Endothelial cell of umbilical vein (primary cell): ENCODE results near the gene ATXN1. TPM values are rescaled to one million over a fixed set of nuclear protein-coding genes. Genes with fewer than 3 reads are reported as not detected.
A peak's percentile ranks its signal among the peaks of the same experiment; 100 is the strongest.

ENCODE experiments used
- BruUV-seq: library from RNA; stranded (reverse); fragments of 400-500 nt; replicated peaks from 2 replicates; lab custom pipeline; 2021; lab: Mats Ljungman, UMichigan
- CTCF ChIA-PET: fragments of 300-600, 350-600 bp; sonication (Branson Sonifier 250); formaldehyde crosslinking; loops from one replicate; lab custom pipeline; 2021; ENCODE audit warnings: antibody characterized with exemption, inconsistent platforms; lab: Charles Lee
- POLR2A ChIA-PET: fragments of 300-600, 350-600 bp; sonication (Branson Sonifier 250); formaldehyde crosslinking; loops from one replicate; lab custom pipeline; 2021; ENCODE audit warnings: antibody characterized with exemption, inconsistent platforms; lab: Charles Lee
- DNase-seq: peaks from one replicate; pipeline ENCODE4 v3.0.0-alpha.2; 2011; ENCODE audit warnings: low read depth, low spot score
- FAIRE-seq: peaks from 2 replicates; lab custom pipeline; 2011; peaks lifted over from hg19 to GRCh38; lab: Jason Lieb, UNC
- H2AFZ ChIP-seq: 2 replicates; pipeline ENCODE4 v1.6.0; 2012; ENCODE audit warnings: low read depth, low read length, control low read depth, inconsistent platforms
- H3K27ac ChIP-seq: 2 replicates; pipeline ENCODE4 v1.5.1; 2011; ENCODE audit warnings: low read depth, mild to moderate bottlenecking, control low read depth, low read length, moderate library complexity; ENCODE audit not compliant: insufficient read depth
- H3K27me3 ChIP-seq, 2 experiments: 2 replicates each; pipeline versions ENCODE4 v1.6.0 to v1.6.1; 2011; ENCODE audit warnings: low read length in 2 of 2, mixed read lengths in 1 of 2; ENCODE audit not compliant: control insufficient read depth in 2 of 2, insufficient read depth in 2 of 2
- H3K36me3 ChIP-seq, 2 experiments: 2 replicates in 1 of 2; 3 replicates in 1 of 2; pipeline ENCODE4 v1.5.1; 2011; ENCODE audit warnings: low read length in 2 of 2, mild to moderate bottlenecking in 1 of 2, moderate library complexity in 1 of 2; ENCODE audit not compliant: control insufficient read depth in 2 of 2, insufficient read depth in 2 of 2; ENCODE audit errors: extremely low read depth in 1 of 2
- H3K4me1 ChIP-seq: 3 replicates; pipeline ENCODE4 v1.5.1; 2011; ENCODE audit warnings: mild to moderate bottlenecking, low read length; ENCODE audit not compliant: control insufficient read depth, insufficient read depth; ENCODE audit errors: extremely low read depth
- H3K4me2 ChIP-seq: 2 replicates; pipeline ENCODE4 v1.6.1; 2011; ENCODE audit warnings: low read length, control low read depth, mixed read lengths; ENCODE audit not compliant: insufficient read depth
- H3K4me3 ChIP-seq, 3 experiments: fragments of 200-600 bp in 1 of 3; sonication (generic), shearing (Covaris generic) in 1 of 3; replicated peaks in 1 of 3; 2 replicates each; pipeline ENCODE4 v1.5.1; 2011 to 2016; ENCODE audit warnings: control low read depth in 3 of 3, low read length in 3 of 3, mild to moderate bottlenecking in 2 of 3, inconsistent platforms in 1 of 3, low read depth in 1 of 3, moderate library complexity in 1 of 3; ENCODE audit not compliant: insufficient read depth in 1 of 3
- H3K79me2 ChIP-seq: 2 replicates; pipeline ENCODE4 v1.6.0; 2012; ENCODE audit warnings: low read length, inconsistent platforms; ENCODE audit not compliant: control insufficient read depth, insufficient read depth
- H3K9ac ChIP-seq: replicated peaks from 2 replicates; pipeline ENCODE3; 2011; ENCODE audit warnings: low read length, control low read depth; ENCODE audit not compliant: insufficient read depth; ENCODE audit errors: extremely low read depth
- H3K9me1 ChIP-seq: replicated peaks from 3 replicates; pipeline ENCODE4 v1.6.0; 2011; ENCODE audit warnings: mild to moderate bottlenecking, low read length; ENCODE audit not compliant: control insufficient read depth, insufficient read depth; ENCODE audit errors: extremely low read depth
- H3K9me3 ChIP-seq: replicated peaks from 2 replicates; pipeline ENCODE4 v1.5.1; 2012; ENCODE audit warnings: low read length, inconsistent platforms; ENCODE audit not compliant: control insufficient read depth, insufficient read depth
- H4K20me1 ChIP-seq: replicated peaks from 2 replicates; pipeline ENCODE3; 2011; ENCODE audit warnings: mild to moderate bottlenecking, low read length; ENCODE audit not compliant: control insufficient read depth, insufficient read depth; ENCODE audit errors: extremely low read depth
- FOS ChIP-seq: IDR thresholded peaks from 2 replicates; pipeline ENCODE4 v1.6.1; 2011; ENCODE audit warnings: mild to moderate bottlenecking, low read length, moderate library complexity, borderline replicate concordance; ENCODE audit not compliant: insufficient read depth
- GATA2 ChIP-seq: IDR thresholded peaks from 2 replicates; pipeline ENCODE4 v1.7.0; 2011; ENCODE audit warnings: low read depth, mild to moderate bottlenecking, moderate library complexity, mixed read lengths, low read length; ENCODE audit not compliant: insufficient read length, insufficient read depth
- JUN ChIP-seq: IDR thresholded peaks from 2 replicates; pipeline ENCODE4 v1.6.1; 2011; ENCODE audit warnings: borderline replicate concordance, low read depth; ENCODE audit not compliant: insufficient read length, insufficient read depth
- POLR2AphosphoS5 ChIP-seq: IDR thresholded peaks from 2 replicates; pipeline ENCODE4 v1.6.1; 2012; ENCODE audit warnings: low read depth, mild to moderate bottlenecking, control low read depth, low read length, moderate library complexity; ENCODE audit not compliant: insufficient read depth
- dilution Hi-C: fragments of 300-500 bp; cut with MboI; formaldehyde crosslinking; loops from one replicate; pipeline ENCODE4 v1.15.0; 2019; ENCODE audit warnings: low sequenced_read_pairs; ENCODE audit not compliant: extremely low pct_ligation_motif_present
- intact Hi-C: fragments of 100-400 bp; cut with micrococcal nuclease; formaldehyde crosslinking; loops from one replicate; pipeline ENCODE4 v1.10.0; 2022
- polyA plus RNA-seq, 4 experiments: library from polyadenylated mRNA; depleted of rRNA in 3 of 4; stranded (reverse) in 3 of 4; unstranded in 1 of 4; fragments of >200 nt; gene quantifications; 2 replicates each; pipeline versions ENCODE4 v1.2.1 to v1.2.3, GENCODE V29; 2011 to 2012; ENCODE audit warnings: missing spikeins in 1 of 4
- total RNA-seq: library from RNA; stranded (reverse); gene quantifications from 2 replicates; pipeline ENCODE4 v1.2.3, GENCODE V29; 2021
- TF ChIP-seq, protein P1 (sequence below): IDR thresholded peaks from 2 replicates; pipeline ENCODE4 v1.6.1; 2011; ENCODE audit not compliant: insufficient read depth, insufficient read length

The ATXN1 gene
- total and polyA plus RNA-seq, 2 donors (not counting 3 experiments of a cell fraction or from before 2014, with no cell fraction given): 16.4 to 33.0 TPM

GRCh38 chr6:16736856-16737775 is 24.1 kb downstream of the ATXN1 start:
- dilution Hi-C loops (no loop called here), intact Hi-C loops (loop anchor here (1.0 kb wide), 3 partner anchors 12 to 24 kb away; partner anchors contain the start of gene ATXN1)
- Histone ChIP-seq H3K27me3 (no peaks in the 10 kb centered on the region), H3K4me1 (peaks cover 29% of the 10 kb centered on the region), H3K4me2 (peak overlapping the region; percentile 91), H3K9me3 (no peaks in the 10 kb centered on the region), H3K36me3 (peaks cover 0 to 5% of the 10 kb centered on the region in 2 experiments), H3K27ac (peak overlapping the region; percentile 80), H3K79me2 (peaks cover 1% of the 10 kb centered on the region), H2AFZ (no peak overlapping the region), H3K4me3 (peak overlapping the region in 1 of 3 experiments; percentile 54), H4K20me1 (no peaks in the 10 kb centered on the region), H3K9me1 (no peaks in the 10 kb centered on the region), H3K9ac (peak overlapping the region; percentile 70)
- TF ChIP-seq FOS (no peak), GATA2 (peak; percentile 14), POLR2AphosphoS5 (peak; percentile 29), JUN (peak; percentile 10)
- TF ChIP-seq, protein P1, sequence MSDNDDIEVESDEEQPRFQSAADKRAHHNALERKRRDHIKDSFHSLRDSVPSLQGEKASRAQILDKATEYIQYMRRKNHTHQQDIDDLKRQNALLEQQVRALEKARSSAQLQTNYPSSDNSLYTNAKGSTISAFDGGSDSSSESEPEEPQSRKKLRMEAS: no peak
- BruUV-seq: no TSS peak
- POLR2A ChIA-PET: interaction anchor here (0.6 to 2.3 kb wide), 3 partner anchors 8 to 22 kb away, joined by 4 to 9 read pairs (median 5); no protein-coding TSS in a partner anchor
- CTCF ChIA-PET: interaction anchor here (0.7 to 5.4 kb wide), 13 partner anchors 8 to 226 kb away, joined by 3 to 44 read pairs (median 4); partner anchors contain the start of gene ATXN1
- DNase-seq (peak; percentile 87), FAIRE-seq (peak; percentile 76)
